ENCODE measurements around the gene ARVCF. TPM values are rescaled to one million over a fixed set of nuclear protein-coding genes. Genes with fewer than 3 reads are reported as not detected.

Gene ARVCF
- total and polyA plus RNA-seq, 2 donors (not counting 3 experiments of a cell fraction or from before 2014, with no cell fraction given) = 81.3 to 105 TPM

DNA sequence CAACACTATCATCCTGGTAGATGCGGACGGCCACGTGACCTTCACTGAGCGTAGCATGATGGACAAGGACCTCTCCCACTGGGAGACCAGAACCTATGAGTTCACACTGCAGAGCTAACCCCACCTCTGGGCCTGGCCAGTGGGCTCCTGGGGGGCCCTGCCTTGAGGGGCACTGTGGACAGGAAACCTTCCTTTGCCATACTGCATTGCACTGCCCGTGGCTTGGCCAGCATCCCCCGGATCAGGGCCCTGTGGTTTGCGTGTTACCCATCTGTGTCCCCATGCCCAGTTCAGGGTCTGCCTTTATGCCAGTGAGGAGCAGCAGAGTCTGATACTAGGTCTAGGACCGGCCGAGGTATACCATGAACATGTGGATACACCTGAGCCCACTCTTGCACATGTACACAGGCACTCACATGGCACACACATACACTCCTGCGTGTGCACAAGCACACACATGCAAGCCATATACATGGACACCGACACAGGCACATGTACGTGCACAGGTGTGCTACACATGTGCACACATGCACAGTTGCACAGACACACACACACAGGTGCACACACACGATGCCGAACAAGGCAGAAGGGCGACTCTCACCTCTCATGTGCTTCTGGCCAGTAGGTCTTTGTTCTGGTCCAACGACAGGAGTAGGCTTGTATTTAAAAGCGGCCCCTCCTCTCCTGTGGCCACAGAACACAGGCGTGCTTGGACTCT, 48.1 kb upstream of the ARVCF start:
- intact Hi-C loops (cut with micrococcal nuclease) = no loop called here
- dilution Hi-C loops (cut with MboI; ENCODE audit: extremely low pct_ligation_motif_present, low sequenced_read_pairs) = no loop called here
- CTCF ChIA-PET = no interaction called here
- no peaks in the 10 kb centered on the region for H3K9me1 ChIP-seq (replicated peaks; ENCODE audit: control insufficient read depth, extremely low read depth, insufficient read depth, low read length)
- H3K9me3 ChIP-seq (replicated peaks; ENCODE audit: control insufficient read depth, insufficient read depth, low read length) = no peaks in the 10 kb centered on the region
- FAIRE-seq (no peak), DNase-seq (ENCODE audit: low read depth, low spot score) (no peak)
- no peaks in the 10 kb centered on the region for H3K27me3 ChIP-seq (ENCODE audit: control insufficient read depth in 2 of 2, insufficient read depth in 2 of 2, low read length in 2 of 2)
- no peak overlapping the region for H3K4me2 ChIP-seq (ENCODE audit: insufficient read depth, low read length)
- POLR2A ChIA-PET = no interaction called here
- no TSS peak for BruUV-seq (replicated peaks)
- no peaks in the 10 kb centered on the region for H3K79me2 ChIP-seq (ENCODE audit: control insufficient read depth, insufficient read depth, low read length)
- H3K4me1 ChIP-seq (ENCODE audit: control insufficient read depth, extremely low read depth, insufficient read depth, low read length) = peaks cover 12% of the 10 kb centered on the region
- no peak overlapping the region for H2AFZ ChIP-seq (ENCODE audit: low read depth, low read length)
- H3K27ac ChIP-seq (ENCODE audit: insufficient read depth, low read depth, low read length) = no peak overlapping the region
- no peak overlapping the region for H3K4me3 ChIP-seq (replicated peaks in 1 of 3; ENCODE audit: insufficient read depth in 1 of 3, low read depth in 1 of 3, low read length in 3 of 3)
- H3K9ac ChIP-seq (replicated peaks; ENCODE audit: extremely low read depth, insufficient read depth, low read length) = no peak overlapping the region
- peaks cover 2 to 15% of the 10 kb centered on the region in 2 experiments for H3K36me3 ChIP-seq (ENCODE audit: control insufficient read depth in 2 of 2, extremely low read depth in 1 of 2, insufficient read depth in 2 of 2, low read length in 2 of 2)
- TF ChIP-seq POLR2AphosphoS5 (IDR thresholded peaks at IDR 0.05; ENCODE audit: insufficient read depth, low read depth, low read length) (no peak), FOS (IDR thresholded peaks at IDR 0.05; ENCODE audit: borderline replicate concordance, insufficient read depth, low read length) (no peak), GATA2 (IDR thresholded peaks at IDR 0.05; ENCODE audit: insufficient read depth, insufficient read length, low read depth, low read length) (no peak), CTCF (IDR thresholded peaks at IDR 0.05; ENCODE audit: extremely low read depth in 1 of 2, insufficient read depth in 1 of 2, low read depth in 1 of 2, low read length in 2 of 2) (no peak), EZH2 (IDR thresholded peaks at IDR 0.05; ENCODE audit: borderline replicate concordance, low read depth, low read length, severe bottlenecking) (no peak), POLR2A (IDR thresholded peaks at IDR 0.05; ENCODE audit: low read depth, low read length) (no peak), MYC (IDR thresholded peaks at IDR 0.05; ENCODE audit: low read depth, low read length) (no peak), JUN (IDR thresholded peaks at IDR 0.05; ENCODE audit: borderline replicate concordance, insufficient read depth, insufficient read length, low read depth) (no peak), MAX (IDR thresholded peaks at IDR 0.05; ENCODE audit: insufficient read depth, insufficient read length) (no peak)
- no peaks in the 10 kb centered on the region for H4K20me1 ChIP-seq (replicated peaks; ENCODE audit: control insufficient read depth, extremely low read depth, insufficient read depth, low read length)

Data from endothelial cell of umbilical vein (primary cell).